T47D (cell line): Measurements from ENCODE around the gene CTSW.
"Not testable (repeated sequence)": the region's sequence is repeated elsewhere in the genome, so short reads cannot be mapped to it uniquely, and the experiment has no call there.

ENCODE experiments used
- DNase-seq, 2 experiments: peaks; one replicate each; pipeline versions ENCODE4 v3.0.0 to v3.0.0-alpha.2; 2011 to 2012; ENCODE audit warnings: low read depth in 1 of 2, low spot score in 1 of 2
- JUND ChIP-seq: IDR thresholded peaks from 2 replicates; pipeline ENCODE4 v1.6.1; 2012; ENCODE audit warnings: low read depth
- in situ Hi-C: cut with HindIII; loops from 2 replicates; pipeline ENCODE4 v1.10.0; 2016; ENCODE audit warnings: low sequenced_read_pairs, low pct_unique_long_range_greater_than_20kb

The CTSW gene, protein sequence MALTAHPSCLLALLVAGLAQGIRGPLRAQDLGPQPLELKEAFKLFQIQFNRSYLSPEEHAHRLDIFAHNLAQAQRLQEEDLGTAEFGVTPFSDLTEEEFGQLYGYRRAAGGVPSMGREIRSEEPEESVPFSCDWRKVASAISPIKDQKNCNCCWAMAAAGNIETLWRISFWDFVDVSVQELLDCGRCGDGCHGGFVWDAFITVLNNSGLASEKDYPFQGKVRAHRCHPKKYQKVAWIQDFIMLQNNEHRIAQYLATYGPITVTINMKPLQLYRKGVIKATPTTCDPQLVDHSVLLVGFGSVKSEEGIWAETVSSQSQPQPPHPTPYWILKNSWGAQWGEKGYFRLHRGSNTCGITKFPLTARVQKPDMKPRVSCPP

DNA sequence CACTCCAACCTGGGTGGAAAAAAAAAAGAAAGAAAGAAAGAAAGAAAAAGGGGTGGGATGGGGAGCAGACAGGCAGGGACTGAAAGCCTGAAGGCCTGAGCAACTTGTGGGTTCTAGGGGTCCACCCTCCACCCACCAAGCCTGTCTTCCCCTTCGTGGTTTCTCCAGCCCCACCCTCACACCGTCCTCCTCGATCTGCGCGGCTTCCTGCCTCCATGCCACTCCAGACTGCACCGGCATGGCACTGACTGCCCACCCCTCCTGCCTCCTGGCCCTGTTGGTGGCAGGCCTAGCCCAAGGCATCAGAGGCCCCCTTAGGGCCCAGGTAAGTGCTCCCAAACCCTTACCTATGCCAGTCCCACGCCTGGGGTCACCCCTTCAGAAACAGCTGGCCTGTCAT, at the start of gene CTSW:
Gene CTSW, plus strand, starts transcription at position 221 of the 400 bp plus-strand sequence. Its CDS starts 18 bp downstream, at position 239.
- no peak for DNase-seq
- in situ Hi-C loops, result no loop called here
- TF ChIP-seq JUND, result no peak

DNA sequence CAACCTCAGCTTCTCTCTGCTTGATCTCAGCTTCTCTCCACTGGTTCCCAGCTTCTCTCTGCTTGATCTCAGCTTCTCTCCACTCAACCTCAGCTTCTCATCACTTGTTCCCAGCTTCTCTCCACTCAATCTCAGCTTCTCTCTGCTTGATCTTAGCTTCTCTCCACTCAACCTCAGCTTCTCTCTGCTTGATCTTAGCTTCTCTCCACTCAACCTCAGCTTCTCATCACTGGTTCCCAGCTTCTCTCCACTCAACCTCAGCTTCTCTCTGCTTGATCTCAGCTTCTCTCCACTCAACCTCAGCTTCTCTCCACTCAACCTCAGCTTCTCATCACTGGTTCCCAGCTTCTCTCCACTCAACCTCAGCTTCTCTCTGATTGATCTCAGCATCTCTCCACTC, 47.4 kb upstream of the CTSW start:
- DNase-seq, in situ Hi-C loops: not testable (repeated sequence)

- no peak for DNase-seq
- in situ Hi-C loops, result no loop called here
Observed at GRCh38 chr11:65833297-65834030, 46.2 kb upstream of the CTSW start, which contains the start of gene SNX32. TSS of gene SNX32 (plus strand) at chr11:65833963. CDS start at chr11:65834066, 103 bp downstream.

DNA sequence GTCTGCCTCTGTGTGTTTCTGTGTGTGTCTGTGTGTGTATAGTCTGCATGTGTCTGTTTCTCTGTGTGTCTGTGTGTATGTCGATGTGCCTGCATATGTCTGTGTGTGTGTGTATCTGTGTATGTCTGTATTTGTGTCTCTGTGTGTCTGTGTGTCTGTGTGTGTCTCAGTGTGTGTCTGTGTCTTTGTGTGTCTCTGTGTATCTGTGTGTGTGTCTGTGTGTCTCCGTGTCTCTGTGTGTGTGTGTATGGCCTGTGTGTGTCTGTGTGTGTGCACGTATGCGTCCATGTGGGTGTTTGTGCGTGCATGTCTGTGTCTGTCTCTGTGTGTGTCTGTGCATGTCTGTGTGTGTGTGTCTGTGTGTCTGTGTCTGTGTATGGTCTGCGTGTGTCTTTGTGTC, 45.4 kb upstream of the CTSW start:
- in situ Hi-C loops, result no loop called here
- no peak for TF ChIP-seq JUND
- DNase-seq, result no peak

More at GRCh38 chr11:65833297-65834030, 46.2 kb upstream of the CTSW start, which contains the start of gene SNX32:
- TF ChIP-seq JUND, result no peak

DNA sequence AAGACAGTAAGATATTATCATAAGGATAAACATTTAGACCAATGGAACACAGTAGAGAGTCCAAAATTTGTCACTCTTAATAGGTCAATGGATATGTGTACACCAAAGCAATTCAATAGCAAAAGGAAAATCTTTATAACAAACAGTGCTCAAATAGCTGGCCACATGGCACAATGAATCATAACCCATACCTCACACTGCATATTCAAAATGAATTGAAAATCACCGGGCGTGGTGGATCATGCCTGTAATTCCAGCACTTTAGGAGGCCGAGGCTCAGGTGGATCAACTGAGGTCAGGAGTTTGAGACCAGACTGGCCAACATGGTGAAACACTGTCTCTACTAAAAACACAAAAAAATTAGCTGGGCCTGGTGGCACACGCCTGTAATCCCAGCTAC, 37.5 kb upstream of the CTSW start:
- TF ChIP-seq JUND, result no peak
- in situ Hi-C loops, result no loop called here
- DNase-seq, result peak in 1 of 2 experiments; percentile 24

DNA sequence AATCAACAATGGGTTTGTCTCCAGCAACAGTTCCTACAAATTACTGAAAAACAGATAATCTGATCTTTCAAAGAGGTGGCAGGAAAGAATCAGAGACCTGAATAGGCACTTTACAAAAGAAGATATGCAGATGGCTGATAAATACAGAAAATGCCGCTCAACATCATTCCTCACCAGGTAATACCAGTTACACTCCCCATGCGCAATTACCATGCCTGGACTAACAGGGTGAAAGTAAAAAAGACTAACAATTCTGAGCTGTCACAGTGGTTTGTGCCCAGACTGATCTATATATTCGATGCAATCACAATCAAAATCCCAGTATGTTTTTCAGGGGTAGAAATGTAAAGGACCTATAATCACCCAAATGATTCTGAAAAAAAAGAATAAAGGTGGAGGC, 35.8 kb upstream of the CTSW start:
- DNase-seq, result peak in 1 of 2 experiments; percentile 58
- no peak for TF ChIP-seq JUND
- in situ Hi-C loops, result no loop called here

DNA sequence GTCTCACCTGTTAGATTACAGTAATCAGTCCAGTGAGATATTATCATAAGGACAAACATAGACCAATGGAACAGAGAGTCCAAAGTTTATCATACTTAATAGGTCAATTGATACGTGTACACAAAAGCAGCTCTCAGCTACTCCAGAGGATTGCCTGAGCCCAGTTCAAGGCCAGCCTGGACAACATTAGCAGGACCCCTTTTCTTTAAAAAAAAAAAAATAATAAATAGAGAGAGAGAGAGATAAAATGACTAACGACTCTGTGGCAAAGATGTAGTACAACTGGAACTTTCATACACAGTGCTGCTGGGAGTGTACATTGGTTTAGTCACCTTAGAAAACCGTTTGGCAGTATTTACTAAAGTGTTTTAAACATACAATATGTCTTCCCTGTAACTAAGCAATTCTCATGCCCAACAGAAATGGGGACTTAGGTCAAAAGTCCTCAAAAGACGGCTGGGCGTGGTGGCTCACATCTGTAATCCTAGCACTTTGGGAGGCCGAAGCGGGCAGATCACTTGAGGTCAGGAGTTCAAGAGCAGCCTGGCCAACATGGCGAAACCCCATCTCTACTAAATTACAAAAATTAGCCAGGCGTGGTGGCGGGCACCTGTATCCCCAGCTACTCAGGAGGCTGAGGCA, 35.3 kb upstream of the CTSW start:
- no peak for DNase-seq
- TF ChIP-seq JUND, result no peak
- in situ Hi-C loops, result no loop called here

DNA sequence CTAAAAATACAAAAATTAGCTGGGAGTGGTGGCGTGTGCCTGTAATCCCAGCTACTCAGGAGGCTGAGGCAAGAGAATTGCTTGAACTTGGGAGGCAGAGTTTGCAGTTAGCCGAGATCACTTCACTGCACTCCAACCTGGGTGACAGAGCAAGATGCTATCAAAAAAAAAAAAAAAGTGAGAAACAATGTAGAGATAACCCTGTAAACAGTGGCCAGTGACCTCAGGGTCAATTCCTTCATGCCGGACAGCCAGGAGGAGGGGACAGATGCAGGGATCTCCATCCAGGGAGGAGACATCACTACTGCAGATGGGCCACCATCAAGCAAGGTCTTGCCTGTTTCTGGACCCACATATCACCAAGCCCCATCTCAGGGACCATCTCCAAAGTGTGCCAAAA, 31.9 kb upstream of the CTSW start:
- no peak for TF ChIP-seq JUND
- no peak for DNase-seq
- in situ Hi-C loops, result no loop called here

GRCh38 chr11:65848693-65849092, 30.9 kb upstream of the CTSW start:
- in situ Hi-C loops, result not testable (repeated sequence)

DNA sequence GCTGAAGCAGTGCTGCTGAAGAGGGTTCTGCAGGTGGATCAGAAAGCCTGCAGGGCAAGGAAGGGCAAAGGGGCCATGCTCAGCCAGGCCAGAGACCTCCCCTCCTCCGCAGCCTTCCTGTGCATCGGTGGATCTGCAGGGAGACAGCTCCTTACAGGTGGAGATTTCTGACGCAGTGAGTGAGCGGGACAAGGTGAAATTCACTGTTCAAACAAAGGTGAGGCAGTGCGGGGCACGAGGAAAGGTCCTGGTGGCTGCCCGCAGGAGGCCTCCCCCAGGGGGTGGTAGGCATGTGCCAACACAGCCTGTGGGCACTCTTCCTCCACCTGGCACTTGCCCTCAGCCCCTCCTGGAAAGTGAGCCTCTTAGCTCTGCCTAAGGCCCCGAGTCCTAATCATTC, 30.3 kb upstream of the CTSW start:
- DNase-seq, result no peak
- in situ Hi-C loops, result no loop called here
- TF ChIP-seq JUND, result no peak

More at GRCh38 chr11:65848693-65849092, 30.9 kb upstream of the CTSW start:
- not testable (repeated sequence) for DNase-seq

DNA sequence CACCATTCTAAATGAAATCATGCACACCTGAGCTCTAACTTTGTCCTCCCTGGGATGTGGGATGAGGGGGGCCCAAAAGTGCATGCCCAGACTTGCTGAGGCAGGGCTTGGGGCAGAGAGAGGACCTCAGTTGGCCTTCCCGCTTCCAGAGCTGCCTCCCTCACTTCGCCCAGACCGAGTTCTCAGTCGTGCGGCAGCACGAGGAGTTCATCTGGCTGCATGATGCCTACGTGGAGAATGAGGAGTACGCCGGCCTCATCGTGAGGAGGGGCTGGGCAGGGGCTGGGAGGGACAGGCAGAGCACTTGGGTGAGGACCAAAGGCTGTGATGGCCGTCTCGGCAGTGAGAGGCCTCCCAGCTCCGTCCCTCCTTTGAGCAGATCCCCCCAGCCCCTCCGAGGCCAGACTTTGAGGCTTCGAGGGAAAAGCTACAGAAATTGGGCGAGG, 29.8 kb upstream of the CTSW start:
- DNase-seq, result no peak
- in situ Hi-C loops, result no loop called here
- no peak for TF ChIP-seq JUND

- DNase-seq, result no peak
- in situ Hi-C loops, result no loop called here
- TF ChIP-seq JUND, result no peak
Observed at GRCh38 chr11:65850217-65851082, 29.2 kb upstream of the CTSW start.
